Activated T-cell treated with anti-CD3 and anti-CD28 coated beads, Interleukin-2, amount 50 U/mL, for 24 hours (primary cell): ENCODE data around the gene GLIS2.

Experiments
- DNase-seq: peaks from one replicate; pipeline ENCODE4 v3.0.0-alpha.2; 2020
- H3K27ac Mint-ChIP-seq: 2 replicates; pipeline ENCODE4 v1.8.0; 2020; ENCODE audit warnings: mild to moderate bottlenecking, mixed read lengths
- H3K27me3 Mint-ChIP-seq: 2 replicates; pipeline ENCODE4 v1.8.0; 2020; ENCODE audit warnings: mixed read lengths
- H3K36me3 Mint-ChIP-seq: 2 replicates; pipeline ENCODE4 v1.8.0; 2020; ENCODE audit warnings: low read depth, mixed read lengths
- H3K4me1 Mint-ChIP-seq: 2 replicates; pipeline ENCODE4 v1.8.0; 2020; ENCODE audit warnings: low read depth, mixed read lengths
- H3K4me3 Mint-ChIP-seq: 2 replicates; pipeline ENCODE4 v1.8.0; 2020; ENCODE audit warnings: mild to moderate bottlenecking, moderate library complexity, mixed read lengths
- H3K9me3 Mint-ChIP-seq: 2 replicates; pipeline ENCODE4 v1.8.0; 2020; ENCODE audit warnings: mixed read lengths

Gene GLIS2

DNA sequence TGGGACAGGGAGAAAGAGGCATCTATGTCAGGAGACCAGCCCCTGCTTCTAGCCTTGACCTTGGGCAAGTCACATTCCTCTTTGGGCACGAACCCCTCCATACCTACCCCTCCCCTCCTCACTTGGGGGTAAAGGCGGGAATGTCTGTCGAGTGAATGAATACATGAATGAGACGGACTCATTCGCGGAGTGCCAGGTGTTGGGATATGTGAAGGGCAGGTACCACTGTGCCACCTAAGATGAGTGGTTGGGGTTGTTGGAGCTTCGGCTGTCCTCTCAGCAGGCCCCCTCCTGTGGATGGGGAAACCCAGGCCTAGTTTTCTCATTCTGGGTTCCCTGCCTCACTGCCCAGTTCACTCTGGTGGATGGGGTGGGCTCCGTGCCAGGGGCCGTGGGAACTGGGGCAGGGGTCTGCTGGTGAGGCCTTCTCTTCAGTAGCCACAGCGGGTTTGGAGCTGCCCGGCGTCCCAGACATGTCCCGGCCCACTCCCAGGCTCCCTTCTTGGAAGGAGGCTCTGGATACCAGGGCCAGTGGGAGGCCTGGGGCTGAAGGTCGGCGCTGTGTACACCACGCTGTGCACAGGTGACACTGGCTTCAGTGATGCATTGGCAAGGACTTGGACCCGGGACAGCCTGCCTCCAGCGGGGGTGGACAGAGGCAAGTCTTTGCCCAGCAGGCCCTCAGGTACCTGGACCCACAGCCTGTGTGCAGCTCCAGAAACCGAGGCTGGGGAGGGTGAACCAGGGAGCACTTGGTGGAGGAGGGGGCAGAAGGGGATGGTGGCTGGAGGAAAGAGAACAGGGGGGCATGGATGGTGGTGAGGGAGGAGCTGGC lies 5.6 kb downstream of the GLIS2 start:
- no peaks in the 10 kb centered on the region for H3K9me3 Mint-ChIP-seq
- H3K4me3 Mint-ChIP-seq, result no peak overlapping the region
- H3K4me1 Mint-ChIP-seq, result peaks cover 7% of the 10 kb centered on the region
- no peak for DNase-seq
- peaks cover 3% of the 10 kb centered on the region for H3K27me3 Mint-ChIP-seq
- no peak overlapping the region for H3K27ac Mint-ChIP-seq
- H3K36me3 Mint-ChIP-seq, result no peaks in the 10 kb centered on the region

GRCh38 chr16:4322121-4323052 lies 6.5 kb downstream of the GLIS2 start:
- no peak for DNase-seq
- Mint-ChIP-seq H3K27me3 (peaks cover 3% of the 10 kb centered on the region), H3K4me1 (peaks cover 7% of the 10 kb centered on the region), H3K27ac (no peak overlapping the region), H3K9me3 (no peaks in the 10 kb centered on the region), H3K4me3 (no peak overlapping the region), H3K36me3 (no peaks in the 10 kb centered on the region)

GRCh38 chr16:4323071-4323844 lies 7.4 kb downstream of the GLIS2 start:
- no peak overlapping the region for H3K27ac Mint-ChIP-seq
- peaks cover 10% of the 10 kb centered on the region for H3K4me1 Mint-ChIP-seq
- no peak for DNase-seq
- H3K36me3 Mint-ChIP-seq, result no peaks in the 10 kb centered on the region
- H3K4me3 Mint-ChIP-seq, result no peak overlapping the region
- no peaks in the 10 kb centered on the region for H3K9me3 Mint-ChIP-seq
- H3K27me3 Mint-ChIP-seq, result no peaks in the 10 kb centered on the region

GRCh38 chr16:4323845-4324488 lies 8.1 kb downstream of the GLIS2 start:
- no peak for DNase-seq
- H3K27ac Mint-ChIP-seq, result no peak overlapping the region
- H3K27me3 Mint-ChIP-seq, result no peaks in the 10 kb centered on the region
- no peaks in the 10 kb centered on the region for H3K36me3 Mint-ChIP-seq
- H3K4me3 Mint-ChIP-seq, result no peak overlapping the region
- H3K4me1 Mint-ChIP-seq, result peaks cover 10% of the 10 kb centered on the region
- no peaks in the 10 kb centered on the region for H3K9me3 Mint-ChIP-seq

DNA sequence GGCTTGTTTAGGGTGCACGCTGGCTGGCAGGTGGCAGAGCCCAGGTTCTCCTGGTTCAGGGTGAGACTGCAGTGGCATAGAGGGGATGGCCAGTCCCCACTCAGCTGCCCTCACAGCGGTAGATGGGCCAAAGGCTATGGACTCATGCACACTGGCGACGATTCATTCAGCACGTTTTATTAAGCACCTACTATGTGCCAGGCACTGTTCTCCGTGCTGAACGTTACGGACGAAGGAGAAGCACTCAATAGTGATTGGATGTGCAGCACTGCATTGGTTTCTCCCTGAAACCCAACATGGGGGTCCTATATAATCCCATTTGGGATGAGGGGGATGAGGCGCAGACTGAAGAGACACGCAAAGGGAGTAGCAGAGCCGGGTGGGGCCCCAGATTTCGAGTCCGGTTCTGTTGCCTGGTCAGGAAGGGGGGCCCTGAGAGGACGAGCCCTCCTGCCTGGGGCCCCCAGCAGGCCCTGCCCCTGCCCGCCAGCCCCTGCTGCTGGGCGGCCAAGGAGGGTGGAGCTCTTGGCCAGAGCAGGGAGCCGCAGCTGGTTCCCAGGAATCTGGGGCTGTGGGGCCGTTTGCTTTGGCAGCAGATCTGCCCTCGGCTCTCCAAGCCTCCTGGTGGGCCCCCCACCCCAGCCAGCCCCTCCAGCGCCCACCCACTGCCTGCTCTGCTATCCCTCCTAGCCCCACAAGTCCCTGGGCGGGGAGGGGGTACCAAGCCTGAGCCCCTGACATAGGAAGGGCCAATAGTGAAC lies 8.8 kb downstream of the GLIS2 start:
- Mint-ChIP-seq H3K36me3 (no peaks in the 10 kb centered on the region), H3K27ac (no peak overlapping the region), H3K9me3 (no peaks in the 10 kb centered on the region), H3K4me3 (no peak overlapping the region), H3K4me1 (peaks cover 7% of the 10 kb centered on the region), H3K27me3 (no peaks in the 10 kb centered on the region)
- no peak for DNase-seq

DNA sequence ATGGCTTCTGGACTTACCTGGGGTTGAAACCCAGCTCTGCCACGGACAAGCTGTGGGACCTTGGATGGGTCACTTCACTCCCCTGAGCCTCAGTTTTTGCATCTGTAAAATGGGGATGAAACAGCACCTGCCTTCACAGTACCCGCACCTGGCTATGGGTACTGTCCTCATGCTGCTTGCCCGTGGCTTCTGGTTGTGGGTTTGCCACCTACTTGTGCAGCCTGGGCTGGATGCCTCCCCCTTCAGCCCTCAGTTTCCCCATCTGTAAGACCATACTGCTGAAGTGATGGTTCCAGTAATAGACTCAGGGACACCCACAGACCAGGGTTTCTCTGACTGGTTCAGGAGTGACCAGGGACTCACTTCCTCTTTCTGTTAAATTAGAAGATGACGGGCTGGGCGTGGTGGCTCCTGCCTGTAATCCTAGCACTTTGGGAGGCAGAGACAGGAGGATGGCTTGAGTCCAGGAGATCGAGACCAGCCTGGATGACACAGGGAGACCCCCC lies 9.4 kb downstream of the GLIS2 start:
- Mint-ChIP-seq H3K27me3 (no peaks in the 10 kb centered on the region), H3K9me3 (no peaks in the 10 kb centered on the region), H3K27ac (no peak overlapping the region), H3K4me1 (peaks cover 7% of the 10 kb centered on the region), H3K36me3 (no peaks in the 10 kb centered on the region), H3K4me3 (no peak overlapping the region)
- no peak for DNase-seq

GRCh38 chr16:4327386-4328045 lies 11.6 kb downstream of the GLIS2 start:
- H3K4me1 Mint-ChIP-seq, result peaks cover 7% of the 10 kb centered on the region
- no peaks in the 10 kb centered on the region for H3K9me3 Mint-ChIP-seq
- DNase-seq, result no peak
- no peaks in the 10 kb centered on the region for H3K36me3 Mint-ChIP-seq
- no peaks in the 10 kb centered on the region for H3K27me3 Mint-ChIP-seq
- H3K27ac Mint-ChIP-seq, result no peak overlapping the region
- no peak overlapping the region for H3K4me3 Mint-ChIP-seq

GRCh38 chr16:4328046-4328781 lies 12.3 kb downstream of the GLIS2 start:
- Mint-ChIP-seq H3K9me3 (no peaks in the 10 kb centered on the region), H3K36me3 (no peaks in the 10 kb centered on the region), H3K4me3 (peak overlapping the region; percentile 36), H3K27ac (no peak overlapping the region), H3K4me1 (peaks cover 7% of the 10 kb centered on the region), H3K27me3 (no peaks in the 10 kb centered on the region)
- DNase-seq, result peak; percentile 65

- Mint-ChIP-seq H3K27ac (no peak overlapping the region), H3K27me3 (no peaks in the 10 kb centered on the region), H3K4me3 (no peak overlapping the region), H3K36me3 (no peaks in the 10 kb centered on the region), H3K4me1 (peaks cover 7% of the 10 kb centered on the region), H3K9me3 (no peaks in the 10 kb centered on the region)
- DNase-seq, result no peak
Measured at GRCh38 chr16:4328782-4329775, 13.2 kb downstream of the GLIS2 start.

DNA sequence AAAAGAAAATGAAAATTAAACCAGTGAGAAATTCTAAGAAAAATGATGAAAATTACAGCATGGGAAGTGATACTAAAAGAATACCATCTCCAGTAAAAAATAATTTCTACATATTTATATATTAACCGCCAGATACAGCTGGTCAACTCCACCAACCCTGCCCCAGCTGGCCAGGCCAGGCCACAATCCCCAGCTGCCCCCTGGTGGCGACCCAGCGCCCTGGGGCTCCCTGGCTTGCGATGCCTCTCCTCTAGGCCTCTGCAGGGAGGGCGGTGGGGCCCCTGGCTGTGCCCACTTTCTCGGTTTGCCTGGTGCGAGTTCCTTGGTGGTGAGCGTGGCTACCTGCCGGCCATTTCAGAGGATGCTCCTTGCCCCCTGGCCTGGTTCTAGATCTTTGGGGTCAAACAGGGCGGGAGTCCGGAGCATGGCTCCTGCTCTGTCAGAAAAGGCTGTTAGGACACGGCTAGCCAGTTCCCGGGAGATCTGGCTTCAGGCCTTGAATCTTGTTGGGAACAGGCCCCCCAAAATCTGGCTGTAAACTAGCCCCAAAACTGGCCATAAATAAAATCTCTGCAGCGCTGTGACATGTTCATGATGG lies 14.5 kb downstream of the GLIS2 start:
- no peak overlapping the region for H3K27ac Mint-ChIP-seq
- H3K36me3 Mint-ChIP-seq, result no peaks in the 10 kb centered on the region
- H3K4me3 Mint-ChIP-seq, result no peak overlapping the region
- DNase-seq, result peak; percentile 80
- H3K27me3 Mint-ChIP-seq, result no peaks in the 10 kb centered on the region
- peaks cover 7% of the 10 kb centered on the region for H3K4me1 Mint-ChIP-seq
- no peaks in the 10 kb centered on the region for H3K9me3 Mint-ChIP-seq

GRCh38 chr16:4332083-4332482 lies 16.2 kb downstream of the GLIS2 start:
- Mint-ChIP-seq H3K27me3 (no peaks in the 10 kb centered on the region), H3K4me3 (no peak overlapping the region), H3K4me1 (peaks cover 7% of the 10 kb centered on the region), H3K9me3 (no peaks in the 10 kb centered on the region), H3K27ac (no peak overlapping the region), H3K36me3 (no peaks in the 10 kb centered on the region)
- no peak for DNase-seq
